CD14-positive monocyte (primary cell): ENCODE measurements around the gene MARCHF3. TPM values are rescaled to one million over a fixed set of nuclear protein-coding genes. Genes with fewer than 3 reads are reported as not detected.
"Not testable (repeated sequence)": the region's sequence is repeated elsewhere in the genome, so short reads cannot be mapped to it uniquely, and the experiment has no call there.

Experiments used
- DNase-seq, 3 donors: peaks; one replicate each; pipeline ENCODE4 v3.0.0-alpha.2; 2011 to 2022
- H2AFZ ChIP-seq: 2 replicates; pipeline ENCODE4 v1.6.0; 2012; ENCODE audit warnings: mild to moderate bottlenecking, low read depth, low read length, inconsistent platforms; ENCODE audit not compliant: insufficient read depth, poor library complexity, severe bottlenecking
- H3K27ac ChIP-seq, 2 donors: 1 replicate in 1 of 2; 2 replicates in 1 of 2; pipeline ENCODE4 v1.5.1; 2012 to 2013; ENCODE audit warnings: low read length in 2 of 2, control low read depth in 1 of 2, inconsistent platforms in 1 of 2, low read depth in 1 of 2, mild to moderate bottlenecking in 1 of 2
- H3K27me3 ChIP-seq, 2 donors: one replicate each; pipeline versions ENCODE4 v1.6.0 to v1.6.1; 2011 to 2013; ENCODE audit warnings: low read length in 2 of 2; ENCODE audit not compliant: control insufficient read depth in 2 of 2, insufficient read depth in 2 of 2
- H3K36me3 ChIP-seq, 2 donors: replicated peaks in 1 of 2; 1 replicate in 1 of 2; 2 replicates in 1 of 2; pipeline versions ENCODE4 v1.5.1 to v1.6.1; 2012 to 2013; ENCODE audit warnings: low read length in 2 of 2, control low read depth in 1 of 2, inconsistent platforms in 1 of 2, mild to moderate bottlenecking in 1 of 2; ENCODE audit not compliant: insufficient read depth in 2 of 2, control insufficient read depth in 1 of 2
- H3K4me1 ChIP-seq, 2 donors: 1 replicate in 1 of 2; 2 replicates in 1 of 2; pipeline versions ENCODE4 v1.5.1 to v1.6.1; 2012 to 2013; ENCODE audit warnings: low read length in 2 of 2, control low read depth in 1 of 2, inconsistent platforms in 1 of 2, mild to moderate bottlenecking in 1 of 2, moderate library complexity in 1 of 2; ENCODE audit not compliant: insufficient read depth in 2 of 2, control insufficient read depth in 1 of 2
- H3K4me2 ChIP-seq: replicated peaks from 2 replicates; pipeline ENCODE3; 2012; ENCODE audit warnings: low read length, moderate library complexity, mild to moderate bottlenecking; ENCODE audit not compliant: poor library complexity, severe bottlenecking; ENCODE audit errors: extremely low read depth
- H3K4me3 ChIP-seq, 3 experiments: fragments of 200-600 bp in 1 of 3; sonication (generic) in 1 of 3; replicated peaks in 1 of 3; 1 replicate in 2 of 3; 2 replicates in 1 of 3; pipeline ENCODE4 v1.5.1; 2011 to 2013; ENCODE audit warnings: low read length in 3 of 3, mild to moderate bottlenecking in 3 of 3, control low read depth in 2 of 3, low read depth in 2 of 3, inconsistent platforms in 1 of 3, moderate library complexity in 1 of 3
- H3K79me2 ChIP-seq: 2 replicates; pipeline ENCODE4 v1.6.0; 2012; ENCODE audit warnings: mild to moderate bottlenecking, control low read depth, inconsistent platforms, low read length, moderate library complexity; ENCODE audit not compliant: insufficient read depth
- H3K9ac ChIP-seq: 2 replicates; pipeline ENCODE4 v1.6.0; 2017; ENCODE audit warnings: low read length, mild to moderate bottlenecking; ENCODE audit not compliant: insufficient read depth, poor library complexity, severe bottlenecking
- H3K9me3 ChIP-seq, 2 donors: replicated peaks in 1 of 2; 1 replicate in 1 of 2; 2 replicates in 1 of 2; pipeline versions ENCODE4 v1.5.1 to v1.6.1; 2012 to 2013; ENCODE audit warnings: low read length in 2 of 2, control low read depth in 1 of 2; ENCODE audit not compliant: control insufficient read depth in 1 of 2, insufficient read depth in 1 of 2
- H4K20me1 ChIP-seq: 2 replicates; pipeline ENCODE4 v1.6.0; 2012; ENCODE audit warnings: mild to moderate bottlenecking, low read length, control low read depth, moderate library complexity; ENCODE audit not compliant: insufficient read depth
- H3K27ac Mint-ChIP-seq, 7 donors: one replicate each; pipeline ENCODE4 v1.8.0; 2020; ENCODE audit warnings: mild to moderate bottlenecking in 7 of 7, mixed read lengths in 7 of 7, moderate library complexity in 6 of 7, inconsistent platforms in 2 of 7
- H3K27me3 Mint-ChIP-seq, 3 donors: one replicate each; pipeline ENCODE4 v1.8.0; 2021 to 2022; ENCODE audit warnings: low read depth in 3 of 3, mild to moderate bottlenecking in 3 of 3, mixed read lengths in 3 of 3, moderate library complexity in 3 of 3, inconsistent platforms in 1 of 3
- H3K36me3 Mint-ChIP-seq, 2 donors: one replicate each; pipeline ENCODE4 v1.8.0; 2020; ENCODE audit warnings: mixed read lengths in 2 of 2, inconsistent platforms in 1 of 2, mild to moderate bottlenecking in 1 of 2
- H3K4me1 Mint-ChIP-seq: one replicate; pipeline ENCODE4 v1.8.0; 2020; ENCODE audit warnings: mild to moderate bottlenecking, mixed read lengths
- H3K4me3 Mint-ChIP-seq, 2 donors: one replicate each; pipeline ENCODE4 v1.8.0; 2020; ENCODE audit warnings: mild to moderate bottlenecking in 2 of 2, mixed read lengths in 2 of 2, moderate library complexity in 1 of 2
- H3K9me3 Mint-ChIP-seq, 7 donors: one replicate each; pipeline ENCODE4 v1.8.0; 2020 to 2022; ENCODE audit warnings: mixed read lengths in 7 of 7, mild to moderate bottlenecking in 6 of 7, moderate library complexity in 6 of 7, inconsistent platforms in 2 of 7
- CTCF ChIP-seq: fragments of 200-600 bp; IDR thresholded peaks from one replicate; pipeline ENCODE4 v1.8.0; 2022; ENCODE audit warnings: antibody characterized with exemption, mild to moderate bottlenecking
- WGBS: methylation state at CpG from one replicate; pipeline ENCODE4 v1.1.5; 2013; ENCODE audit warnings: missing lambda C conversion rate; ENCODE audit not compliant: insufficient coverage; 5-methylcytosine and 5-hydroxymethylcytosine counted together
- intact Hi-C, 2 donors: fragments of 100-400 bp; cut with micrococcal nuclease; formaldehyde crosslinking; loops; one replicate each; pipeline versions ENCODE4 v1.15.0 to v1.15.1; 2023
- polyA plus RNA-seq, 3 donors: library from polyadenylated mRNA; depleted of rRNA in 1 of 3; unstranded in 2 of 3; stranded (reverse) in 1 of 3; fragments of 300-500 nt in 2 of 3; fragments of >200 nt in 1 of 3; fragmentation: Illumina TruSeq in 2 of 3; gene quantifications; 1 replicate in 2 of 3; 2 replicates in 1 of 3; pipeline ENCODE4 v1.2.3, GENCODE V29; 2012 to 2021

MARCHF3 gene
- polyA plus RNA-seq, 3 donors: 0.88 to 1.6 (median 0.96) TPM

- peaks cover 0 to 3% of the 10 kb centered on the region in 2 donors for H3K36me3 ChIP-seq
- intact Hi-C loops: no loop called here
- no peaks in the 10 kb centered on the region for H3K27me3 ChIP-seq
- no peaks in the 10 kb centered on the region for H3K79me2 ChIP-seq
- no peak for DNase-seq
- H2AFZ ChIP-seq: no peak overlapping the region
- H3K27ac ChIP-seq: no peak overlapping the region
- no peaks in the 10 kb centered on the region for H3K27me3 Mint-ChIP-seq
- H3K4me3 ChIP-seq: no peak overlapping the region
- H3K27ac Mint-ChIP-seq: no peak overlapping the region
- H3K4me1 Mint-ChIP-seq: peaks cover 17% of the 10 kb centered on the region
- TF ChIP-seq CTCF: no peak
- peaks cover 0 to 7% (median 0%) of the 10 kb centered on the region in 7 donors for H3K9me3 Mint-ChIP-seq
- H3K9ac ChIP-seq: no peak overlapping the region
- H3K4me1 ChIP-seq: peaks cover 3 to 7% of the 10 kb centered on the region in 2 donors
- H3K4me2 ChIP-seq: no peak overlapping the region
- H3K36me3 Mint-ChIP-seq: peaks cover 2 to 6% of the 10 kb centered on the region in 2 donors
- H4K20me1 ChIP-seq: no peaks in the 10 kb centered on the region
- H3K4me3 Mint-ChIP-seq: no peak overlapping the region
- 0% methylated on average over 1 of the region's 2 CpGs for WGBS
- no peaks in the 10 kb centered on the region for H3K9me3 ChIP-seq
Measured at GRCh38 chr5:127056896-127057295, 26.5 kb upstream of the MARCHF3 start.

- Histone ChIP-seq H3K4me1 (peaks cover 3 to 7% of the 10 kb centered on the region in 2 donors), H3K79me2 (no peaks in the 10 kb centered on the region), H3K4me2 (no peak overlapping the region), H3K4me3 (no peak overlapping the region), H3K36me3 (peaks cover 0 to 3% of the 10 kb centered on the region in 2 donors), H3K27me3 (no peaks in the 10 kb centered on the region), H4K20me1 (no peaks in the 10 kb centered on the region), H2AFZ (no peak overlapping the region), H3K9ac (no peak overlapping the region), H3K27ac (no peak overlapping the region), H3K9me3 (no peaks in the 10 kb centered on the region)
- Mint-ChIP-seq H3K4me1 (peaks cover 17% of the 10 kb centered on the region), H3K4me3 (no peak overlapping the region), H3K9me3 (peaks cover 0 to 7% (median 0%) of the 10 kb centered on the region in 7 donors), H3K27me3 (no peaks in the 10 kb centered on the region), H3K27ac (peak overlapping the region in 2 of 7 donors; percentile 18 to 42), H3K36me3 (peaks cover 2 to 6% of the 10 kb centered on the region in 2 donors)
- TF ChIP-seq CTCF: no peak
- peak in 1 of 3 donors; percentile 7 for DNase-seq
- intact Hi-C loops: no loop called here
- 100% methylated on average over 1 of the region's 3 CpGs for WGBS
Measured at GRCh38 chr5:127055880-127056653, 25.7 kb upstream of the MARCHF3 start.

GRCh38 chr5:127053551-127053950, 23.2 kb upstream of the MARCHF3 start:
- H3K27me3 ChIP-seq, H3K36me3 ChIP-seq, H3K4me3 ChIP-seq, H2AFZ ChIP-seq, H3K9me3 ChIP-seq, H4K20me1 ChIP-seq, H3K27me3 Mint-ChIP-seq, H3K9me3 Mint-ChIP-seq, H3K9ac ChIP-seq, H3K36me3 Mint-ChIP-seq, H3K27ac Mint-ChIP-seq, H3K4me1 ChIP-seq, H3K4me3 Mint-ChIP-seq, H3K79me2 ChIP-seq, DNase-seq, H3K27ac ChIP-seq, intact Hi-C loops, H3K4me2 ChIP-seq: not testable (repeated sequence)
- H3K4me1 Mint-ChIP-seq: peaks cover 13% of the 10 kb centered on the region
- WGBS: 100% methylated on average over 3 of the region's 6 CpGs
